KMS-11 (cell line): Measurements from ENCODE around the gene MUSTN1.

Experiments
- H2AFZ ChIP-seq: fragments of 200-600 bp; sonication (generic); 2 replicates; pipeline ENCODE4 v1.6.1; 2016; ENCODE audit warnings: antibody characterized with exemption, mixed run types, low read depth
- H3K27ac ChIP-seq: fragments of 200-600 bp; sonication (generic); 2 replicates; pipeline ENCODE4 v1.6.1; 2016; ENCODE audit warnings: mild to moderate bottlenecking, mixed run types
- H3K27me3 ChIP-seq: fragments of 200-600 bp; sonication (generic); 2 replicates; pipeline ENCODE4 v1.6.1; 2017; ENCODE audit warnings: mild to moderate bottlenecking, low read depth, mixed run types, moderate library complexity; ENCODE audit not compliant: insufficient read depth
- H3K36me3 ChIP-seq: fragments of 200-600 bp; sonication (generic); 2 replicates; pipeline ENCODE4 v1.6.1; 2017; ENCODE audit warnings: mild to moderate bottlenecking, mixed run types; ENCODE audit not compliant: insufficient read depth
- H3K4me1 ChIP-seq: fragments of 200-600 bp; sonication (generic); 2 replicates; pipeline ENCODE4 v1.6.1; 2016; ENCODE audit warnings: mild to moderate bottlenecking, low read depth, mixed run types; ENCODE audit not compliant: poor library complexity, severe bottlenecking
- H3K4me2 ChIP-seq: fragments of 200-600 bp; sonication (generic); 2 replicates; pipeline ENCODE4 v1.7.0; 2016; ENCODE audit warnings: mild to moderate bottlenecking, mixed run types
- H3K4me3 ChIP-seq: fragments of 200-600 bp; sonication (generic); IDR thresholded peaks from 2 replicates; pipeline ENCODE4 v1.6.1; 2017; ENCODE audit warnings: low read depth, low read length, mixed read lengths; ENCODE audit not compliant: insufficient read depth
- H3K79me2 ChIP-seq: fragments of 200-600 bp; sonication (generic); 2 replicates; pipeline ENCODE4 v1.6.1; 2016; ENCODE audit warnings: low read depth, mixed run types; ENCODE audit not compliant: insufficient read depth
- H3K9ac ChIP-seq: fragments of 200-600 bp; sonication (generic); 2 replicates; pipeline ENCODE4 v1.6.1; 2016; ENCODE audit warnings: mild to moderate bottlenecking, mixed run types
- H4K20me1 ChIP-seq: fragments of 200-600 bp; sonication (generic); 2 replicates; pipeline ENCODE4 v1.6.1; 2016; ENCODE audit warnings: mild to moderate bottlenecking, mixed run types; ENCODE audit not compliant: insufficient read depth
- CTCF ChIP-seq: fragments of 200-600 bp; sonication (generic); conservative IDR thresholded peaks from 2 replicates; pipeline ENCODE4 v1.6.1; 2017; ENCODE audit warnings: low read depth, mild to moderate bottlenecking, antibody characterized with exemption, low read length, moderate library complexity, mixed read lengths

The MUSTN1 gene

GRCh38 chr3:52854013-52854412, 19.2 kb upstream of the MUSTN1 start:
- no peak overlapping the region for H3K9ac ChIP-seq
- H4K20me1 ChIP-seq, result no peaks in the 10 kb centered on the region
- H3K36me3 ChIP-seq, result no peaks in the 10 kb centered on the region
- no peaks in the 10 kb centered on the region for H3K4me1 ChIP-seq
- no peak for TF ChIP-seq CTCF
- no peak overlapping the region for H2AFZ ChIP-seq
- H3K4me2 ChIP-seq, result no peak overlapping the region
- H3K79me2 ChIP-seq, result no peaks in the 10 kb centered on the region
- H3K4me3 ChIP-seq, result no peak overlapping the region
- H3K27me3 ChIP-seq, result no peaks in the 10 kb centered on the region
- H3K27ac ChIP-seq, result no peak overlapping the region

DNA sequence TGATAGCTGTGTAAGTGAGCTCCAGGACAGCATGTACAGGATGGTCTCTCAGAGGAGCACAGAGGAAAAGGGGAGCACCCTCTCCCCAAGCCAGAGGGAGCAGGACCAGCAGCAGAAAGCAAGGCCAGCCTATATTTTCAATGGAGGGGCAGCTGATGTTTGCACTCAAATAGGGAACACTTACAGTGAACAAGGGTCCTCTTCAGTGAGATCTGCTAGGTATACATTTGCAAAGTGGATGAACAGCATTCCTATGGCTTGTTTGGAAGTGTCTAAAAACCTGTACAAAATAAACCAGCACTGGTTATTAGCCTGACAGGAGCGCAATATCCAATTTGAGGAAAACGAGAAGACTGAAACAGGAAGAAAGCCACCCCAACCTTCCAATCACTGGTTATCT, 17.6 kb upstream of the MUSTN1 start:
- TF ChIP-seq CTCF, result no peak
- Histone ChIP-seq H4K20me1 (no peaks in the 10 kb centered on the region), H3K27me3 (no peaks in the 10 kb centered on the region), H2AFZ (no peak overlapping the region), H3K27ac (no peak overlapping the region), H3K4me2 (no peak overlapping the region), H3K79me2 (no peaks in the 10 kb centered on the region), H3K4me3 (no peak overlapping the region), H3K4me1 (no peaks in the 10 kb centered on the region), H3K36me3 (no peaks in the 10 kb centered on the region), H3K9ac (no peak overlapping the region)

GRCh38 chr3:52851348-52851747, 16.5 kb upstream of the MUSTN1 start:
- Histone ChIP-seq H3K27ac (no peak overlapping the region), H3K4me2 (no peak overlapping the region), H2AFZ (no peak overlapping the region), H3K9ac (no peak overlapping the region), H3K4me3 (no peak overlapping the region), H4K20me1 (no peaks in the 10 kb centered on the region), H3K79me2 (no peaks in the 10 kb centered on the region), H3K4me1 (no peaks in the 10 kb centered on the region), H3K36me3 (no peaks in the 10 kb centered on the region), H3K27me3 (no peaks in the 10 kb centered on the region)
- TF ChIP-seq CTCF, result peak; percentile 56

- no peak overlapping the region for H3K4me2 ChIP-seq
- H3K27ac ChIP-seq, result no peak overlapping the region
- no peaks in the 10 kb centered on the region for H3K36me3 ChIP-seq
- no peaks in the 10 kb centered on the region for H4K20me1 ChIP-seq
- no peaks in the 10 kb centered on the region for H3K4me1 ChIP-seq
- H3K27me3 ChIP-seq, result no peaks in the 10 kb centered on the region
- no peak overlapping the region for H3K4me3 ChIP-seq
- no peaks in the 10 kb centered on the region for H3K79me2 ChIP-seq
- no peak overlapping the region for H2AFZ ChIP-seq
- TF ChIP-seq CTCF, result no peak
- no peak overlapping the region for H3K9ac ChIP-seq
These were observed 14.8 kb upstream of the MUSTN1 start for GRCh38 chr3:52849656-52850055.

GRCh38 chr3:52848617-52849016, 13.8 kb upstream of the MUSTN1 start:
- Histone ChIP-seq H3K4me2 (no peak overlapping the region), H3K4me1 (no peaks in the 10 kb centered on the region), H3K4me3 (no peak overlapping the region), H3K27ac (no peak overlapping the region), H3K27me3 (no peaks in the 10 kb centered on the region), H3K9ac (no peak overlapping the region), H4K20me1 (no peaks in the 10 kb centered on the region), H3K79me2 (no peaks in the 10 kb centered on the region), H3K36me3 (no peaks in the 10 kb centered on the region), H2AFZ (no peak overlapping the region)
- no peak for TF ChIP-seq CTCF
